OCI-LY7 (cell line): Measurements from ENCODE around the gene CS. TPM values are rescaled to one million over a fixed set of nuclear protein-coding genes. Genes with fewer than 3 reads are reported as not detected.
"Not testable (repeated sequence)": the region's sequence is repeated elsewhere in the genome, so short reads cannot be mapped to it uniquely, and the experiment has no call there.

Experiments used
- BruUV-seq: library from RNA; stranded (reverse); fragments of 400-500 nt; replicated peaks from 2 replicates; lab custom pipeline; 2021; lab: Mats Ljungman, UMichigan
- CTCF ChIA-PET: fragments of 300-600 bp; sonication (Branson Sonifier 250); formaldehyde crosslinking; loops from one replicate; lab custom pipeline; 2022; ENCODE audit warnings: antibody characterized with exemption; ENCODE audit not compliant: unreplicated experiment; lab: Charles Lee
- POLR2A ChIA-PET: fragments of 300-600 bp; sonication (Branson Sonifier 250); formaldehyde crosslinking; loops from one replicate; lab custom pipeline; 2022; ENCODE audit warnings: antibody characterized with exemption; lab: Charles Lee
- DNase-seq: peaks from one replicate; pipeline ENCODE4 v3.0.0-alpha.2; 2015; ENCODE audit warnings: low spot score
- H2AFZ ChIP-seq: fragments of 200-600 bp; sonication (generic), shearing (Covaris generic); 2 replicates; pipeline ENCODE4 v1.6.1; 2014; ENCODE audit warnings: mild to moderate bottlenecking, antibody characterized with exemption, low read length, moderate library complexity
- H3K27ac ChIP-seq: fragments of 200-600 bp; sonication (generic); 2 replicates; pipeline ENCODE4 v1.5.1; 2014; ENCODE audit warnings: mixed run types, low read depth, mild to moderate bottlenecking, moderate library complexity, low read length, inconsistent platforms; ENCODE audit not compliant: poor library complexity, severe bottlenecking
- H3K36me3 ChIP-seq: fragments of 200-600 bp; sonication (generic); 2 replicates; pipeline ENCODE4 v1.6.1; 2014; ENCODE audit warnings: mild to moderate bottlenecking, antibody characterized with exemption, low read length, moderate library complexity, mixed read lengths; ENCODE audit not compliant: insufficient read depth
- H3K4me1 ChIP-seq: fragments of 200-600 bp; sonication (generic); 2 replicates; pipeline ENCODE4 v1.5.1; 2014; ENCODE audit warnings: mild to moderate bottlenecking, low read length; ENCODE audit not compliant: insufficient read depth, poor library complexity, severe bottlenecking
- H3K4me2 ChIP-seq: fragments of 200-600 bp; sonication (generic); 2 replicates; pipeline ENCODE4 v1.6.1; 2014; ENCODE audit warnings: mild to moderate bottlenecking, low read length
- H3K4me3 ChIP-seq: fragments of 200-600 bp; sonication (generic); 2 replicates; pipeline ENCODE4 v1.5.1; 2014; ENCODE audit warnings: mild to moderate bottlenecking, low read depth, low read length; ENCODE audit not compliant: poor library complexity, severe bottlenecking
- H3K79me2 ChIP-seq: fragments of 200-600 bp; sonication (generic); 2 replicates; pipeline ENCODE4 v1.6.1; 2016; ENCODE audit warnings: low read depth, mild to moderate bottlenecking, low read length, moderate library complexity, mixed read lengths; ENCODE audit not compliant: insufficient read depth
- H3K9me2 ChIP-seq: fragments of 200-600 bp; sonication (generic); 2 replicates; pipeline ENCODE4 v1.6.1; 2016; ENCODE audit warnings: mild to moderate bottlenecking, low read length, mixed read lengths; ENCODE audit not compliant: insufficient read depth
- H3K9me3 ChIP-seq: fragments of 200-600 bp; sonication (generic); 2 replicates; pipeline ENCODE4 v1.6.1; 2014; ENCODE audit warnings: mild to moderate bottlenecking, mixed run types, low read length, mixed read lengths
- H4K20me1 ChIP-seq: fragments of 200-600 bp; sonication (generic); 2 replicates; pipeline ENCODE4 v1.6.1; 2014; ENCODE audit warnings: mild to moderate bottlenecking, antibody characterized with exemption, low read length, moderate library complexity, mixed read lengths; ENCODE audit not compliant: insufficient read depth
- CTCF ChIP-seq: fragments of 200-600 bp; sonication (generic); conservative IDR thresholded peaks from 2 replicates; pipeline ENCODE4 v1.5.1; 2014; ENCODE audit warnings: mild to moderate bottlenecking, antibody characterized with exemption, low read length, moderate library complexity, mixed read lengths
- EZH2phosphoT487 ChIP-seq: fragments of 200-600 bp; sonication (generic); IDR thresholded peaks from 2 replicates; pipeline ENCODE4 v1.6.1; 2018; ENCODE audit warnings: low read depth, borderline replicate concordance, mild to moderate bottlenecking, mixed run types, antibody characterized with exemption, low read length, moderate library complexity, mixed read lengths
- intact Hi-C: fragments of 100-400 bp; cut with micrococcal nuclease; formaldehyde crosslinking; loops from one replicate; pipeline ENCODE4 v1.10.0; 2022; ENCODE audit not compliant: unreplicated experiment
- total RNA-seq, 2 experiments: library from RNA; depleted of rRNA in 1 of 2; stranded (reverse); fragments of >200 nt in 1 of 2; shearing (Covaris generic) in 1 of 2; gene quantifications; 2 replicates each; pipeline ENCODE4 v1.2.3, GENCODE V29; 2014 to 2022

Gene CS
- total RNA-seq, 2 experiments from 2014 or later: 154 to 262 TPM

- H3K27ac ChIP-seq: no peak overlapping the region
- no peak overlapping the region for H3K4me2 ChIP-seq
- no peak for DNase-seq
- intact Hi-C loops: no loop called here
- peaks cover 94% of the 10 kb centered on the region for H3K36me3 ChIP-seq
- no peak overlapping the region for H3K4me3 ChIP-seq
- H3K9me2 ChIP-seq: no peaks in the 10 kb centered on the region
- TSS peak; percentile 46 for BruUV-seq
- TF ChIP-seq CTCF (no peak), EZH2phosphoT487 (no peak)
- H4K20me1 ChIP-seq: no peaks in the 10 kb centered on the region
- peaks cover under 1% of the 10 kb centered on the region for H3K4me1 ChIP-seq
- CTCF ChIA-PET: no interaction called here
- POLR2A ChIA-PET: interaction anchor here (0.6 to 1.0 kb wide), 3 partner anchors 12 to 151 kb away, joined by 3 to 4 read pairs (median 4); no protein-coding TSS in a partner anchor
- H3K79me2 ChIP-seq: peaks cover 42% of the 10 kb centered on the region
- no peak overlapping the region for H2AFZ ChIP-seq
- no peaks in the 10 kb centered on the region for H3K9me3 ChIP-seq
These were observed 13.9 kb downstream of the CS start for GRCh38 chr12:56286044-56286830.

- H3K9me2 ChIP-seq: not testable (repeated sequence)
These were observed 15.9 kb downstream of the CS start for GRCh38 chr12:56284263-56284662.

GRCh38 chr12:56282579-56282978 is 17.6 kb downstream of the CS start:
- H3K36me3 ChIP-seq: peaks cover 95% of the 10 kb centered on the region

More at GRCh38 chr12:56284263-56284662, 15.9 kb downstream of the CS start:
- H3K9me3 ChIP-seq, H2AFZ ChIP-seq, intact Hi-C loops, H3K4me3 ChIP-seq, BruUV-seq, H3K27ac ChIP-seq, DNase-seq, H3K4me2 ChIP-seq, POLR2A ChIA-PET, H3K4me1 ChIP-seq, H4K20me1 ChIP-seq: not testable (repeated sequence)
- Histone ChIP-seq H3K36me3 (peaks cover 94% of the 10 kb centered on the region), H3K79me2 (peaks cover 28% of the 10 kb centered on the region)
- CTCF ChIA-PET: interaction anchor here (0.6 kb wide), 1 partner anchor 188 kb away, joined by 3 read pairs; no protein-coding TSS in a partner anchor

More at GRCh38 chr12:56282579-56282978, 17.6 kb downstream of the CS start:
- Histone ChIP-seq H3K9me3 (no peaks in the 10 kb centered on the region), H3K4me1 (no peaks in the 10 kb centered on the region), H3K4me2 (no peak overlapping the region), H2AFZ (no peak overlapping the region), H3K4me3 (no peak overlapping the region), H3K79me2 (peaks cover 12% of the 10 kb centered on the region; the same call in 1 of the 2 replicates), H4K20me1 (no peaks in the 10 kb centered on the region), H3K27ac (no peak overlapping the region), H3K9me2 (no peaks in the 10 kb centered on the region)
- no peak for DNase-seq
- TF ChIP-seq CTCF (no peak), EZH2phosphoT487 (no peak)
- CTCF ChIA-PET: no interaction called here
- POLR2A ChIA-PET: no interaction called here
- BruUV-seq: no TSS peak
- intact Hi-C loops: no loop called here
